GM19372 (cell line): ENCODE data around the gene ZBTB7C.

Experiments used
- ATAC-seq: cut with Tn5 transposase; IDR thresholded peaks from one replicate; pipeline ENCODE4 v1.9.1; 2021; ENCODE audit warnings: mild to moderate bottlenecking, low read depth, moderate library complexity; ENCODE audit not compliant: unreplicated experiment

Gene ZBTB7C

GRCh38 chr18:48391868-48392267 is 17.3 kb downstream of the ZBTB7C start:
- no peak for ATAC-seq

DNA sequence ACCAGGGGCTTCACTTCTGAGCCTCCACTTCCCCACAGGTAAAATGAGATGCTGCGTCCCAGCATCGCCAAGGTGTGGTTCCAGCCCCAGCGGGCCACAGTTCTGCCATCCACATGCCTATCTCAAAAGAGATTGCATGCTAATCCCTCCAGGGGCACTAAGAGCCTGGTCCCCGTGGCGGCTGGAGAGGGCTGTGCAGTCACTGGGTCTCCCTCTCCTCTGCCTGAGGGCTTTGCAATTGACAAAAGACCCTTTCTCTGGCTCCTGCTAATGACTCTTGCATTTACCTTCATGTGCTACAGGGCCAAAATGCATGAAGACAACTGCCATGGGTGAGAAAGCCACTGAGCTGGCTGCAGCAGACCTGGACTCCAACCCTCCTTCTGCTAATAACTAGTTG is 18.5 kb downstream of the ZBTB7C start:
- no peak for ATAC-seq

GRCh38 chr18:48388478-48388877 is 20.7 kb downstream of the ZBTB7C start:
- ATAC-seq, result no peak

GRCh38 chr18:48387300-48387699 is 21.9 kb downstream of the ZBTB7C start:
- no peak for ATAC-seq

DNA sequence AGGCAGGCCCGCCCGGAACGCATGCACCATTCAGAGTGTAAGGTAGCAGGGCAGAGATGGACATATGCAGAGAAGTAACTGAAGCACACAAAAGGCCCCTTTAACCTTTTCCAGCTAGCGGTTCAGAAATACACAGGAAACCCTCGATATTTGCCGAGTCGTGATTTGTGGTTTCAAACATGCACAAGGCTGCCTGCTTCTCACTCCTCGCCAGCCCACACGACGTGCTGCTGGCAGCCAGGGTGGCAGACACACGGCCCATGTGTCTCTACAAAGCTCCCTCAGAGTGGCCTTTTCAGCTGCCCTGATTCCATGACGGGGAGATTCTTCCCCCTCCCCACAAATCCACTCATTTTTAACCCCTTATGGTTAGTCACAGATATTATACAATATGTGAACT is 23.6 kb downstream of the ZBTB7C start:
- ATAC-seq, result no peak

- no peak for ATAC-seq
Observed at GRCh38 chr18:48376934-48377333, 32.2 kb downstream of the ZBTB7C start.

- ATAC-seq, result no peak
Observed at GRCh38 chr18:48376406-48376805, 32.8 kb downstream of the ZBTB7C start.

DNA sequence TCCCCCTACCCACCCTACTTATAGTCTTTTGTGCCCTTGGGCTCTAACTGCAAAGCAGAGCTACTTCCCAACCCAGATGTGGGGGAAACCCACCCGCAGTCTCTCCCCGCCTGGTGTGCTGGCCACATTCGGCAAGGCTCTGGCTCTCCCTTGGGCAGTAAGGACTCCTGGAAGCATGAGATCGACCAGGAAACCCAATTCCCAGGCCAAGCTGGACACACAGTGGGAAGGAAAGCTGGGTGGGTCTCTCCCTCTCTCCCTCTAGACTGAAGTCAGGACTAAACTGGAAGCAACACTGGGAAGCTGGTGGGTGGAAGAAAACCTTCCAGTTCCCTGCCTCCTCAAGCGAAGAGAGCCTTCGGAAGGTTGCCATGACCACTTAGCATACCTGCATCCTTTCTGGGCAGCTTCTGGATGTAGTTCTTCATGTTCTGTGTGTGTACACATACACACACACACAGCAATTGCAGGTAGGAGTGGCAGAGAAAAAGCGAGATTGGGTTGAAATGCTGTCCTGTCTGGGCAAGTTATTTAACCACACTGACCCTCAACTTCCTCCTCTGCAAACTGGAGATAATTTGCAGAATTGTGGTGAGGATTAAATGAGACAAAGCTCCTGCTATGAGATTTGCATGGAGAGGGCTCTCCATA is 33.9 kb downstream of the ZBTB7C start:
- no peak for ATAC-seq

- ATAC-seq, result no peak
Observed at GRCh38 chr18:48374423-48375149, 34.6 kb downstream of the ZBTB7C start.

- no peak for ATAC-seq
Observed at GRCh38 chr18:48371854-48372602, 37.2 kb downstream of the ZBTB7C start.

DNA sequence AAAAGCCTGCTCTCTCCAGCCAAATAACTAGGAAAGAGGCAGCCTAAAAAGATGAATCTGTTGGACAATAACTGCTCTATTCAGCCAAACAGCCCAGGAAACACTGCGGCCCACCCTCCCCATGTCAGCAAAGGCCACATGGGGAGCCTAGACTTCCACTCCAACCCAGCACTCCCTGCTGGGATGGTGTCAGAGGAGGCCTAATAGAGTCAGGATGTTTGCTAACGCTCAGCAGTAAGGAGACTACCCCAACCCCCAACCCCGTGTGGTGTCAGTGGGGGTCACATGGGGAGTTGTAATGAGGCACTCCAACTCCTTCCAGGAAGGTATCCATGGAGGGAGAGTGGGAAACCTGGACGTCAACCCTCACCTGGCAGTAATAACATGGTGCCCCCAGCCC is 41.6 kb downstream of the ZBTB7C start:
- no peak for ATAC-seq

GRCh38 chr18:48365965-48366364 is 43.2 kb downstream of the ZBTB7C start:
- no peak for ATAC-seq

DNA sequence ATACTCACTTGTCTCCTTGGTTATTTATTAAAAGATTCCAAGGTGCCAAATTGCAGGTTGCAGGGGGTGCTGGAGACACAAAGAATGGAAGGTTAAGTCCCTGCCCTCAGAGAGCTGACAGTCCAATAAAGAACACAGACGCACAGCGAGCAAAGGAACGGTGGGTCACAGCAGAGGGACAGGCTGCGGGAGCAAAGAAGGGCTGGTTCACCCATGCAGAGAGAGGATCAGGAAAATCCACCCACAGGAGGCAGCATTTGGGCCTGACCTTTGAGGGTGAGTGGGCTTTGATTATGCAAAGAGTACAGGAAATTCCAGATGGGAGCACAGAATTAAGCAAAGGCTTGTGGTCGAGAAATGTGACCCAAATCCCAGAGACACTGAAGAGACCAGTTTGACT is 45.0 kb downstream of the ZBTB7C start:
- ATAC-seq, result no peak

GRCh38 chr18:48363175-48363574 is 46.0 kb downstream of the ZBTB7C start:
- no peak for ATAC-seq

DNA sequence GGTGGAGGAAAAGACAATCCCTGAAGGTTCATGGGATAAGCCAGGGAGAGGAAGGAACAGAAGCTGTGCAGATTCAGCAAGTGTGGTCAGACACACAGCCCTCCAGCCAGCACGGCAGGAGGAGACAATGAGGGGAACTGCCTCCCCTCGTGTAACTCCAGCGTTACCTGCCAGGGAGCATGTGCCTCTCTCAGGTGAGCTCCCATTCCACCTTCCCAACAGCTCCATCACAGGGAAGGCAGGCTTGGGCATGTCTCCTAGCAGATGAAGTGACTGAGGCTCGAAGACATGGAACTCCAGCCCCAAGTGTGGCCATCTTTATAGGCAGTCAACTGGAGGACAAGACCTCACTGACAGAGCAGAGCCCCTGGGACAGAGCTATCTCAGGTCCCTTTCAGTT is 47.4 kb downstream of the ZBTB7C start:
- no peak for ATAC-seq

GRCh38 chr18:48360376-48361021 is 48.7 kb downstream of the ZBTB7C start:
- no peak for ATAC-seq

- no peak for ATAC-seq
Observed at GRCh38 chr18:48359626-48360025, 49.6 kb downstream of the ZBTB7C start.

DNA sequence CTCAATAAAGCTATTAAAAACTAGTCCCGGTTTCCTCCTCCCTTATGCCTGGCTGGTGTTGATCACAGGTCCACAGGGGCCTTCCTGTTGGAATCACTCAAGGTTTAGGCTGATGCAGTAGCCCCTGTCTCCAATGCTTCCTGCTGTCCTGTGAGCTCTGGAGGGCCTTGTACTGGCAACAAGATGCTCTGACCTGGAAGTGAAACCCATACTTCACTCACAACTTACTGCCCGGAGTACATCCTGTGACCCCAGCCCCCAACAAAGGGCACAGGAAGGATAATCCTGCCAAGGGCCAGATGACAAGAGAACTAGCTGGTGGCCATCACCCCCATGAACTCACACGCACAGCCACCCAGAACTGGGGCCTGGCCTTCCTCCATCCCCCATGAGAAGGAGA is 50.3 kb downstream of the ZBTB7C start:
- ATAC-seq, result no peak

DNA sequence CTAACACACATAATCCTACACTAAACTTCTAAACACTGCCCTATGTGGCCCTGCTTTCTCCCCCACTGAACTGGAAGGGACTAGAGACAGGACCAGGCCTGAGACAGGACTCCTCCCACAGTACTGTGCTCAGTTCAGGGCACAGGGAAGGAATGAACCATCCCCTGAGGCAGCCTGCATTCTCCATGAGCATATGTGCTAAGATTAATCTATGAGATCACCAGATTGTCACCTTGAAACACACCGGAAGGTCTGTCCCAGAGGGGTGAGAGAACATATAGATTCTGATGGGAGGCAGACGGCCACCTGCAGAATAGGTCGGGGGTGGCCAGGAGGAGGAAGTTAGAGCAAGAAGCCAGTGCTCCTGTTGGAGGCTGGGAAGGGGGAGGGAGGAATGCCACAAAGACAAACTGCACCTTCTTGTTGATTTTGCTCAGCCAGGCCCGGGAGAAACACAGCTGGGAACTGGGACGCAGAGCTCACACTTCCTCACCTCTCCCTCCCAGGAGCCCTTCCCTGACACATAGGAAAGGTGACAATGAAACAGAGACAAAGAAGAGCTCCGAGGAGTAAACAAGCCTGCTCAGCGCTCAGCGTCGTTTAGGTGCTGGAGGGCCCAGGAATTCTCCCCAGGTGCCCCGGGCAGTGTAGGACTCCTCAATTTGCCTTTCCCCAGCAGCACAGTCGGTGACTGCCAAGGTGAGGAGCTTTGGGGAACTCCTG is 52.1 kb downstream of the ZBTB7C start:
- no peak for ATAC-seq

GRCh38 chr18:48356151-48356745 is 52.9 kb downstream of the ZBTB7C start:
- ATAC-seq, result no peak
